ENCODE data around the gene LPCAT4.
A peak's percentile ranks its signal among the peaks of the same experiment; 100 is the strongest.

The LPCAT4 gene

DNA sequence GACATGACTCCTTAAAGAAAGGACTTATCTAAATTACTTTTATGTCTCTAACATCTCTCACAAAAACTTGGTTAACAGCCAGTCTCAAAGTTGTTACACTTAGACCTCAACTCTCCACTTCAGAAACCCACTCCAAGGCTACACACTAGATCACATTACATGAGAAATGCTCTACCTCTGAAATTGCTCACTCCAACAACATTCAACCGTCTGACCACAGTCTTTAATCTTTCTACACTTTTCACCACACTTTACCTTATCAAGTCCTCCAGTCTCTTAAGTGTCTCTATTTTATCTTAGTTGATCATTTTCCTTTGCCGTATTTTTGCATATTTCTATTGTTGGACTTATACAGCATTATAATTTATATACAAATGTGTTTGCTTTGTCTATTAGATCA lies 35.2 kb downstream of the LPCAT4 start:
- H3K4me3 ChIP-seq (ENCODE audit: insufficient read depth, low read length, poor library complexity, severe bottlenecking) = no peak overlapping the region
- no peak overlapping the region for H3K4me2 ChIP-seq (ENCODE audit: low read depth, low read length, poor library complexity, severe bottlenecking)
- peak overlapping the region; percentile 42 for H2AFZ ChIP-seq (ENCODE audit: low read depth, low read length, severe bottlenecking)
- no peaks in the 10 kb centered on the region for H4K20me1 ChIP-seq (ENCODE audit: low read depth, low read length)
- no peaks in the 10 kb centered on the region for H3K9me2 ChIP-seq (replicated peaks; ENCODE audit: insufficient read depth, low read length)
- no peaks in the 10 kb centered on the region for H3K79me2 ChIP-seq (ENCODE audit: insufficient read depth, low read length)
- no peak for TF ChIP-seq EZH2phosphoT487 (conservative IDR thresholded peaks at IDR 0.05; ENCODE audit: low read length)
- TF ChIP-seq, protein P1, sequence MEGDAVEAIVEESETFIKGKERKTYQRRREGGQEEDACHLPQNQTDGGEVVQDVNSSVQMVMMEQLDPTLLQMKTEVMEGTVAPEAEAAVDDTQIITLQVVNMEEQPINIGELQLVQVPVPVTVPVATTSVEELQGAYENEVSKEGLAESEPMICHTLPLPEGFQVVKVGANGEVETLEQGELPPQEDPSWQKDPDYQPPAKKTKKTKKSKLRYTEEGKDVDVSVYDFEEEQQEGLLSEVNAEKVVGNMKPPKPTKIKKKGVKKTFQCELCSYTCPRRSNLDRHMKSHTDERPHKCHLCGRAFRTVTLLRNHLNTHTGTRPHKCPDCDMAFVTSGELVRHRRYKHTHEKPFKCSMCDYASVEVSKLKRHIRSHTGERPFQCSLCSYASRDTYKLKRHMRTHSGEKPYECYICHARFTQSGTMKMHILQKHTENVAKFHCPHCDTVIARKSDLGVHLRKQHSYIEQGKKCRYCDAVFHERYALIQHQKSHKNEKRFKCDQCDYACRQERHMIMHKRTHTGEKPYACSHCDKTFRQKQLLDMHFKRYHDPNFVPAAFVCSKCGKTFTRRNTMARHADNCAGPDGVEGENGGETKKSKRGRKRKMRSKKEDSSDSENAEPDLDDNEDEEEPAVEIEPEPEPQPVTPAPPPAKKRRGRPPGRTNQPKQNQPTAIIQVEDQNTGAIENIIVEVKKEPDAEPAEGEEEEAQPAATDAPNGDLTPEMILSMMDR (IDR thresholded peaks at IDR 0.05; ENCODE audit: insufficient read depth, low read length, poor library complexity, severe bottlenecking) = no peak
- no peaks in the 10 kb centered on the region for H3K9me3 ChIP-seq (ENCODE audit: insufficient read depth, low read length)
- H3K27ac ChIP-seq (ENCODE audit: low read depth, low read length) = no peak overlapping the region
- no peaks in the 10 kb centered on the region for H3K36me3 ChIP-seq (ENCODE audit: low read length)
- no peaks in the 10 kb centered on the region for H3F3A ChIP-seq (ENCODE audit: insufficient read depth)
- H3K9ac ChIP-seq (ENCODE audit: low read length) = no peak overlapping the region
- H3K27me3 ChIP-seq (ENCODE audit: low read length) = no peaks in the 10 kb centered on the region

- no peak overlapping the region for H3K9ac ChIP-seq (ENCODE audit: low read length)
- no peaks in the 10 kb centered on the region for H3F3A ChIP-seq (ENCODE audit: insufficient read depth)
- H3K36me3 ChIP-seq (ENCODE audit: low read length) = no peaks in the 10 kb centered on the region
- H3K27me3 ChIP-seq (ENCODE audit: low read length) = peaks cover 3% of the 10 kb centered on the region; the same call in 1 of the 2 replicates
- no peak overlapping the region for H3K4me3 ChIP-seq (ENCODE audit: insufficient read depth, low read length, poor library complexity, severe bottlenecking)
- no peak overlapping the region for H3K4me2 ChIP-seq (ENCODE audit: low read depth, low read length, poor library complexity, severe bottlenecking)
- no peak overlapping the region for H2AFZ ChIP-seq (ENCODE audit: low read depth, low read length, severe bottlenecking)
- H3K9me3 ChIP-seq (ENCODE audit: insufficient read depth, low read length) = no peaks in the 10 kb centered on the region
- no peaks in the 10 kb centered on the region for H3K79me2 ChIP-seq (ENCODE audit: insufficient read depth, low read length)
- no peak overlapping the region for H3K27ac ChIP-seq (ENCODE audit: low read depth, low read length)
- TF ChIP-seq, protein P1 (IDR thresholded peaks at IDR 0.05; ENCODE audit: insufficient read depth, low read length, poor library complexity, severe bottlenecking) = no peak
- TF ChIP-seq EZH2phosphoT487 (conservative IDR thresholded peaks at IDR 0.05; ENCODE audit: low read length) = no peak
- no peaks in the 10 kb centered on the region for H3K9me2 ChIP-seq (replicated peaks; ENCODE audit: insufficient read depth, low read length)
- H4K20me1 ChIP-seq (ENCODE audit: low read depth, low read length) = no peaks in the 10 kb centered on the region
Measured at GRCh38 chr15:34330279-34330678, 36.7 kb downstream of the LPCAT4 start.

- Histone ChIP-seq H3F3A (ENCODE audit: insufficient read depth) (no peaks in the 10 kb centered on the region), H3K27ac (ENCODE audit: low read depth, low read length) (no peak overlapping the region), H3K9ac (ENCODE audit: low read length) (no peak overlapping the region), H3K27me3 (ENCODE audit: low read length) (peaks cover 3% of the 10 kb centered on the region; the same call in 1 of the 2 replicates), H3K9me3 (ENCODE audit: insufficient read depth, low read length) (no peaks in the 10 kb centered on the region), H3K4me2 (ENCODE audit: low read depth, low read length, poor library complexity, severe bottlenecking) (no peak overlapping the region), H2AFZ (ENCODE audit: low read depth, low read length, severe bottlenecking) (no peak overlapping the region), H3K9me2 (replicated peaks; ENCODE audit: insufficient read depth, low read length) (no peaks in the 10 kb centered on the region), H3K36me3 (ENCODE audit: low read length) (no peaks in the 10 kb centered on the region), H4K20me1 (ENCODE audit: low read depth, low read length) (no peaks in the 10 kb centered on the region), H3K79me2 (ENCODE audit: insufficient read depth, low read length) (no peaks in the 10 kb centered on the region), H3K4me3 (ENCODE audit: insufficient read depth, low read length, poor library complexity, severe bottlenecking) (no peak overlapping the region)
- TF ChIP-seq, protein P1 (IDR thresholded peaks at IDR 0.05; ENCODE audit: insufficient read depth, low read length, poor library complexity, severe bottlenecking) = no peak
- TF ChIP-seq EZH2phosphoT487 (conservative IDR thresholded peaks at IDR 0.05; ENCODE audit: low read length) = no peak
Measured at GRCh38 chr15:34329006-34329405, 38.0 kb downstream of the LPCAT4 start.

Data from SU-DHL-6 (cell line).